HG02571 (cell line): ENCODE results near the gene UBE2R2.

Experiments used
- ATAC-seq: cut with Tn5 transposase; IDR thresholded peaks from one replicate; pipeline ENCODE4 v1.9.1; 2021; ENCODE audit warnings: mild to moderate bottlenecking, moderate library complexity; ENCODE audit not compliant: unreplicated experiment

The UBE2R2 gene

GRCh38 chr9:33880211-33881089, 63.5 kb downstream of the UBE2R2 start:
- no peak for ATAC-seq

DNA sequence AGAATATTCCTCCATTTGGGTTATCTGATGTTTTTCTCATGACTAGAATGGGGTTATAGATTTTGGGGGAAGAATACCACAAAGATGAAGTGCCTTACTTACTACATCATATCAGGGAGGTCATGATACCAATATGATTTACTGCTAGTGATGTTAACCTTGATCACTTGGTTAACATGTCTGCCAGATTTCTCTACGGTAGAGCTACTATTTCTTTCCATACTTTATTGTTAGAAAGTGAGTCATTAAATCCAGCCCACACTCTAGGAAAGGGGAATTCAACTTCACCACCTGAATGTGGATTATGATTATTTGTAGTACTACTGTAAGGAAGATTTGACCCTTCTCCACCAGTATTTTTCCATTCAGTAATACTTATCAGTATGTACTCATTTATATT, 64.7 kb downstream of the UBE2R2 start:
- no peak for ATAC-seq

DNA sequence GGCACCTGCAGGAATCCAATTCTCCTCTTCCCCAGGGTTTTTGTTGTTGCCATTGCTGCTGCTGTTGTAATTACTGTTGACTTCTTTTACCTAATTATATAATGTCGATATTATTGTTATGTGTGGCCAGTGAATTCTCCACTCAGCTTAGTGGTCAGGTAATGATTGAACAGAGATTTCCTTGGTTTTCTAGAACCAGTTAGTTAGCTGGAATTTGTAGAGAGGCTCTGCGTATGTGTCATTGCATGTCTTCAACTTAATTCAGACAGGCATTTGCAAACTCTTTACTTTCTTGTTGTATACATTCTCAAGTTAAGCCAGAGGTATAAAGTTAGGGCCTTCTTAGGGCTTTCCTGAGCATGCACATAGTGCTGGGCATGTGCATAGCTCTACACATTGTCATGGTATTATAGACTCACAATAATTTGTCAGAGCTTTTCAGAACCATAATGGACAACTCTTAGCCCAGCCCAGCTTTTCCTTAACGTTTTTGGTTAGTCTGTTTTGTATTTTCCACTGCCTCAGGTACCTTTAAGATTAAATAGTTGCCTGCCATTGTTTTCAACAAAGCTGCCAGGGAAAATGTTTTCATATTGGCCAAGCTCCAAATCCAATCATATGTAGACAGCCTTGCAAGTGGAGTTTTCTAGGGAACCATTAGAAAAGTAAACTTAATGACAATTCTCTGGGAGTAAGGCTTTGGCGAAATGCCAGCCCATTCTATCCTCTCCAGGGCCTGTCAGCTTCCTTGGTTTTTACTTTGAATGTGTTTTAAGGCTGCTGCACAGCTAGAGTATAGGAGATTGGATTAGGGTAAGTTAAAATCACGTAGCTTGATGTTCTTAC, 68.1 kb downstream of the UBE2R2 start:
- ATAC-seq = no peak

GRCh38 chr9:33885948-33886347, 69.0 kb downstream of the UBE2R2 start:
- ATAC-seq = no peak

DNA sequence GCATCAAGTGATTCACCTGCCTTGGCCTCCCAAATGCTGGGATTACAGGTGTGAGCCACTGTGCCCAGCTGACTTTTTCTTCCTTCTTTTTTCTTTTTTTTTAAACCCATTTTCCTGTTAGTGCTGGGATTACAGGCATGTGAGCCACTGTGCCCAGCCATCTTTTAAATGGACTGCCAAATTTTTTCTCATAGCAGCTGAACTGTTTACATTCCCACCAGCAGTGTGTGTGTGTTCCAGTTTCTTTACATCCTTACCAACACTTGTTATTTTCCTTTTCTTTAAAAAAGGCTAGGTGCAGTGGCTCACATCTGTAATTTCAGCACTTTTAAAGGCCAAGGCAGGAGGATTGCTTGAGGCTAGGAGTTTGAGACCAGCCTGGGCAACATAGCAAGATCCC, 76.9 kb downstream of the UBE2R2 start:
- no peak for ATAC-seq

DNA sequence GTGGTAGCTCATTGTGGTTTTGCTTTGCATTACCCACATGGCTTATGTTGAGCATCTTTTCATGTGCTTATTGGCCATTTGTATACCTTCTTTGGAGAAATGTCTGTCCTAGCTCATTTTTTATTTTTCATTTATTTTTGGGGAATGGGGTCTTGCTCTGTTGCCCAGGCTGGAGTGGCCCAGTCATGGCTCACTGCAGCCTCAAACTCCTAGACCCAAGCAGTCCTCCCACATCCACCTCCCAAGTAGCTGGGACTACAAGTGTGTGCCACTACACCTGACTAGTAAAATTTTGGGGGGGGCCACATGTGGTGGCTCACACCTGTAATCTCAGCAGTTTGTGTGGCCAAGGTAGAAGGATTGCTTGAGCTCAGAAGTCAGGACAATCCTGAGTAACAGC, 77.4 kb downstream of the UBE2R2 start:
- no peak for ATAC-seq

- no peak for ATAC-seq
Observed at GRCh38 chr9:33903157-33903780, 86.3 kb downstream of the UBE2R2 start.

- no peak for ATAC-seq
Observed at GRCh38 chr9:33905137-33905536, 88.2 kb downstream of the UBE2R2 start.

- no peak for ATAC-seq
Observed at GRCh38 chr9:33906769-33907168, 89.8 kb downstream of the UBE2R2 start.

DNA sequence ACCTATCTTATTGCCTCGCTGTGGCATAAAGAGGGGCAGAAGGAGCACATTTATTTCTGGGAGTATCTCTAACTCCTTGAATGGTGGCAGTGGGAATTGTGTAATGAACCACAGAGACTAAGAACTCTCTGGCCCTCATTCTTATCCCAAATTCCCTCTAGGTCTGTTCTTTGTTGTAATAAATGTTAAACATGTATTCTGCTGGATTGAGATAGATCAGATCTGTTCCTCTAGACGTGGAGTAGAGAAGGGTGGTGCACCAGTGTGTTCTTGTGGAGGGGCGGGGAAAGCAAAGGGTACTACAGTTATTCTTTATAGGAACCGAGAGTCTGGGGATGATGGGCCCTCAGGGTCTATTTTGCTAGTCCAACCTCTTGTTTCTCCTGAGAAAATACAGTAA, 90.4 kb downstream of the UBE2R2 start:
- ATAC-seq = no peak

GRCh38 chr9:33908114-33908513, 91.2 kb downstream of the UBE2R2 start:
- no peak for ATAC-seq

DNA sequence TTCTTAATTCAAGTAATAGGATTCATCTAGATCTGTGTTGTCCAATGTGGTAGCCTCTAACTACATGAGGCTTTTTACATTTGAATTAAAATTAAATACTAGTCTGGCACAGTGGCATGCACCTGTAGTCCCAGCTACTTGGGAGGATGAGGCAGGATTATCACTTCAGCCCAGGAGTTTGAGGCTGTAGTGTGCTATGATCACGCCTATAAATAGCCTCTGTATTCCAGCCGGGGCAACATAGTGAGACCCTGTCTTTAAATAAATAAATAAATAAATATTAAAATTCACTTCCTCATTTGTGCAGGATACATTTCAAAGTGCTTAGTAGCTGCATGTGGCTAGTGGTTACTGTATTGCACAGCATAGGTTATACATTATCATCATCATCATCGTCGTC, 91.8 kb downstream of the UBE2R2 start:
- no peak for ATAC-seq

- no peak for ATAC-seq
Observed at GRCh38 chr9:33913541-33913940, 96.6 kb downstream of the UBE2R2 start.

- ATAC-seq = no peak
Observed at GRCh38 chr9:33914887-33915628, 98.1 kb downstream of the UBE2R2 start.

GRCh38 chr9:33917036-33917435, 100.1 kb downstream of the UBE2R2 start:
- ATAC-seq = no peak

DNA sequence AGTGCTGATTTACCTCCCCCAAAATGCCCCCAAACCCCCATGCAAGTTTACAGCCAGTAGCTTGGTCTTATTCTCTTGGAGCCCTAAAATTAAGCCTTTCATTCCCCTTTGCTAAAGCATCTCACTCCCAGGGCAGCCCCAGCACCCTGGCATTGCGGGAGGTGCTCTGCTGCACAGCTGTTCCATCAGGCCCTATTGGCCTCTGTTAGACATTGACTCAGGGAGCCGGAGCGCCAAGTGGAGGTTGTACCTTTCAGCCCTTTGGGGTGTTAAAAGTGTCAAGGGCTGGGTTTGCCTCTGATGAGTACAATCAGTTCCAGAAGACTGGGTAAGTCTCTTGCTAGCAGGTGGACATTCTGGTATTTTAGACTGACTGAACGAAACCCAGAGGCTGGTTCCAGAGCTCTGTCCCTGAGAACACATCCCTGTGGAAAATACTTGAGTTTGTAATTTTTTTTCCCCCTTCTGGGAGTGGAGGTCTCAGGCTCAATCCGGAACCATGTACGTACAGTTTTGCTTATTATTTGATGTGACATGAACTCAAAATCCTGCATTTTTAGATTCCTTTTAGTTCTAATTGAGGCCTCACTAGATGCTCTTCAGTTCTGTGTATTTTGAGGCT, 102.4 kb downstream of the UBE2R2 start:
- ATAC-seq = no peak

- no peak for ATAC-seq
Observed at GRCh38 chr9:33921967-33922895, 105.3 kb downstream of the UBE2R2 start.

DNA sequence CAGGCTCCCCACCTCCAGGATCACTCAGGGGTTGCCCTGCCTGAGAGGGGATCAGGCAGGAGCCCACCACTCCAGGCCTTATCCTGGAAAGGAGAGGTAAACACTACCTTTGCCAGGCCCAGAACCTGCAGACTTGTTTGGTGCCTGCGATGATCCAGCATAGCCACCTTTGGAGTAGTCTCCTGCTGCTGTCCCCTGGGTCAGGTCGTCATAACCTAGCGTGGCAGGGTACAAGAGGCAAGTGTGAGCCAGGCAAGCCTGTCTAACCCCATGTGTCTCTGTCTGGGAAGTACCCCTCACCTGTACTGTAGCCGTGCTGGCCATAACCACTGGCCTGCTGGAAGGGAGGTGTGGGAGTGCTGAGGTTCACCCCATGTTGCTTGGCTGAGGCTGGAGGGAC, 106.1 kb downstream of the UBE2R2 start:
- no peak for ATAC-seq

- ATAC-seq = no peak
Observed at GRCh38 chr9:33923998-33924701, 107.2 kb downstream of the UBE2R2 start.
